Neural progenitor cell (in vitro differentiated cells): Measurements from ENCODE around the gene CRACR2A. TPM values are rescaled to one million over a fixed set of nuclear protein-coding genes. Genes with fewer than 3 reads are reported as not detected.

Source experiments
- DNase-seq: peaks from one replicate; pipeline ENCODE4 v3.0.0-alpha.2; 2016; ENCODE audit warnings: low spot score
- H2AFZ ChIP-seq: fragments of 200-600 bp; sonication (generic); replicated peaks from 2 replicates; pipeline ENCODE4 v1.6.1; 2016; ENCODE audit warnings: antibody characterized with exemption
- H3F3A ChIP-seq: fragments of 200-600 bp; sonication (generic); 2 replicates; pipeline ENCODE4 v1.6.1; 2016; ENCODE audit warnings: antibody characterized with exemption, low read depth
- H3K27ac ChIP-seq: fragments of 200-600 bp; sonication (generic); 2 replicates; pipeline ENCODE4 v1.5.1; 2016; ENCODE audit warnings: mild to moderate bottlenecking
- H3K27me3 ChIP-seq: fragments of 200-600 bp; sonication (generic); 2 replicates; pipeline ENCODE4 v1.6.1; 2016; ENCODE audit warnings: mild to moderate bottlenecking, moderate library complexity
- H3K36me3 ChIP-seq: fragments of 200-600 bp; sonication (generic); 2 replicates; pipeline ENCODE4 v1.5.1; 2016
- H3K4me1 ChIP-seq: fragments of 200-600 bp; sonication (generic); 2 replicates; pipeline ENCODE4 v1.6.1; 2016; ENCODE audit warnings: mixed run types
- H3K4me2 ChIP-seq: fragments of 200-600 bp; sonication (generic); 2 replicates; pipeline ENCODE4 v1.6.1; 2016
- H3K4me3 ChIP-seq: fragments of 200-600 bp; sonication (generic); 2 replicates; pipeline ENCODE4 v1.5.1; 2016
- H3K79me2 ChIP-seq: fragments of 200-600 bp; sonication (generic); 2 replicates; pipeline ENCODE4 v1.6.1; 2016; ENCODE audit warnings: low read depth
- H3K9ac ChIP-seq: fragments of 200-600 bp; sonication (generic); 2 replicates; pipeline ENCODE4 v1.6.1; 2016
- H3K9me3 ChIP-seq: fragments of 200-600 bp; sonication (generic); 2 replicates; pipeline ENCODE4 v1.5.1; 2016; ENCODE audit warnings: low read depth
- H4K20me1 ChIP-seq: fragments of 200-600 bp; sonication (generic); 2 replicates; pipeline ENCODE4 v1.6.1; 2016; ENCODE audit warnings: low read depth
- H3K27ac Mint-ChIP-seq: 3 replicates; pipeline ENCODE4 v1.8.0; 2021; ENCODE audit warnings: mixed read lengths
- H3K27me3 Mint-ChIP-seq: 2 replicates; pipeline ENCODE4 v1.8.0; 2022; ENCODE audit warnings: low read depth, mild to moderate bottlenecking, inconsistent platforms, moderate library complexity, mixed read lengths; ENCODE audit not compliant: insufficient read depth
- H3K36me3 Mint-ChIP-seq: 3 replicates; pipeline ENCODE4 v1.8.0; 2021; ENCODE audit warnings: mixed read lengths
- H3K4me1 Mint-ChIP-seq: 3 replicates; pipeline ENCODE4 v1.8.0; 2021; ENCODE audit warnings: mixed read lengths
- H3K4me3 Mint-ChIP-seq: 3 replicates; pipeline ENCODE4 v1.8.0; 2021; ENCODE audit warnings: mild to moderate bottlenecking, moderate library complexity, mixed read lengths
- H3K9me3 Mint-ChIP-seq: 3 replicates; pipeline ENCODE4 v1.8.0; 2020; ENCODE audit warnings: mixed read lengths
- CTCF ChIP-seq: fragments of 200-600 bp; sonication (generic); IDR thresholded peaks from 2 replicates; pipeline ENCODE4 v1.5.1; 2017; ENCODE audit warnings: antibody characterized with exemption, mild to moderate bottlenecking
- EZH2 ChIP-seq: fragments of 200-600 bp; sonication (generic); IDR thresholded peaks from 2 replicates; pipeline ENCODE4 v1.6.1; 2017; ENCODE audit warnings: antibody characterized with exemption, mild to moderate bottlenecking, moderate library complexity
- EZH2phosphoT487 ChIP-seq: fragments of 200-600 bp; sonication (generic); IDR thresholded peaks from 2 replicates; pipeline ENCODE4 v1.6.1; 2017; ENCODE audit warnings: antibody characterized with exemption
- total RNA-seq: library from RNA; depleted of rRNA; stranded (reverse); fragments of >200 nt; gene quantifications from 2 replicates; pipeline ENCODE4 v1.2.3, GENCODE V29; 2015; ENCODE audit warnings: low replicate concordance

Gene CRACR2A
- total RNA-seq, 1 donor from 2014 or later, result 0.06 TPM

- Histone ChIP-seq H3K4me1 (no peaks in the 10 kb centered on the region), H3K4me2 (no peak overlapping the region), H3K36me3 (no peaks in the 10 kb centered on the region), H3F3A (no peaks in the 10 kb centered on the region), H3K9me3 (no peaks in the 10 kb centered on the region), H4K20me1 (no peaks in the 10 kb centered on the region), H3K9ac (no peak overlapping the region), H2AFZ (no peak overlapping the region), H3K79me2 (no peaks in the 10 kb centered on the region), H3K27me3 (no peaks in the 10 kb centered on the region), H3K27ac (no peak overlapping the region), H3K4me3 (no peak overlapping the region)
- H3K4me1 Mint-ChIP-seq, result peaks cover 26% of the 10 kb centered on the region
- no peaks in the 10 kb centered on the region for H3K36me3 Mint-ChIP-seq
- no peak overlapping the region for H3K4me3 Mint-ChIP-seq
- no peaks in the 10 kb centered on the region for H3K9me3 Mint-ChIP-seq
- TF ChIP-seq CTCF (no peak), EZH2 (no peak), EZH2phosphoT487 (no peak)
- H3K27me3 Mint-ChIP-seq, result peaks cover 4% of the 10 kb centered on the region
- H3K27ac Mint-ChIP-seq, result no peak overlapping the region
- no peak for DNase-seq
Measured at GRCh38 chr12:3620856-3621255, 132.1 kb downstream of the CRACR2A start.

GRCh38 chr12:3617565-3617964 lies 135.3 kb downstream of the CRACR2A start:
- no peak overlapping the region for H3K9ac ChIP-seq
- TF ChIP-seq EZH2phosphoT487 (no peak), CTCF (no peak), EZH2 (no peak)
- peaks cover 33% of the 10 kb centered on the region for H3K4me1 Mint-ChIP-seq
- no peaks in the 10 kb centered on the region for H3K36me3 Mint-ChIP-seq
- H3K27ac ChIP-seq, result no peak overlapping the region
- H2AFZ ChIP-seq, result no peak overlapping the region
- no peaks in the 10 kb centered on the region for H3K9me3 ChIP-seq
- H3K9me3 Mint-ChIP-seq, result no peaks in the 10 kb centered on the region
- peaks cover 14% of the 10 kb centered on the region for H3K4me1 ChIP-seq
- H4K20me1 ChIP-seq, result no peaks in the 10 kb centered on the region
- peaks cover 5% of the 10 kb centered on the region for H3K27me3 Mint-ChIP-seq
- H3K27me3 ChIP-seq, result no peaks in the 10 kb centered on the region
- H3K4me2 ChIP-seq, result no peak overlapping the region
- no peak overlapping the region for H3K27ac Mint-ChIP-seq
- H3K4me3 ChIP-seq, result no peak overlapping the region
- H3K4me3 Mint-ChIP-seq, result no peak overlapping the region
- peaks cover 8% of the 10 kb centered on the region for H3F3A ChIP-seq
- no peaks in the 10 kb centered on the region for H3K79me2 ChIP-seq
- DNase-seq, result no peak
- H3K36me3 ChIP-seq, result no peaks in the 10 kb centered on the region

GRCh38 chr12:3615862-3616261 lies 137.0 kb downstream of the CRACR2A start:
- no peaks in the 10 kb centered on the region for H3K36me3 Mint-ChIP-seq
- no peaks in the 10 kb centered on the region for H3K9me3 Mint-ChIP-seq
- no peaks in the 10 kb centered on the region for H3K9me3 ChIP-seq
- TF ChIP-seq EZH2phosphoT487 (no peak), EZH2 (no peak), CTCF (no peak)
- H3K27me3 Mint-ChIP-seq, result peaks cover 5% of the 10 kb centered on the region
- peaks cover 8% of the 10 kb centered on the region for H3F3A ChIP-seq
- no peak overlapping the region for H3K4me3 ChIP-seq
- H3K27me3 ChIP-seq, result no peaks in the 10 kb centered on the region
- DNase-seq, result no peak
- no peak overlapping the region for H2AFZ ChIP-seq
- H3K27ac Mint-ChIP-seq, result no peak overlapping the region
- peaks cover 14% of the 10 kb centered on the region for H3K4me1 ChIP-seq
- H3K4me3 Mint-ChIP-seq, result no peak overlapping the region
- no peak overlapping the region for H3K27ac ChIP-seq
- peaks cover 23% of the 10 kb centered on the region for H3K4me1 Mint-ChIP-seq
- no peaks in the 10 kb centered on the region for H4K20me1 ChIP-seq
- no peaks in the 10 kb centered on the region for H3K79me2 ChIP-seq
- H3K4me2 ChIP-seq, result no peak overlapping the region
- no peaks in the 10 kb centered on the region for H3K36me3 ChIP-seq
- no peak overlapping the region for H3K9ac ChIP-seq
